K562 (cell line): ENCODE data around the gene FGF1.

ENCODE experiments used
- CBFB ChIP-seq: sonication (generic); formaldehyde crosslinking; IDR thresholded peaks from 2 replicates; pipeline ENCODE4 v1.4.0; 2020; ENCODE audit warnings: mild to moderate bottlenecking, missing genetic modification reagents
- CHCHD3 ChIP-seq: fragments of 250-450 bp; sonication (Bioruptor Pico); IDR thresholded peaks from 2 replicates; pipeline ENCODE4 v2.1.2; 2022; ENCODE audit warnings: mild to moderate bottlenecking
- EP300 ChIP-seq: IDR thresholded peaks from 2 replicates; pipeline ENCODE4 v1.6.1; 2012; ENCODE audit warnings: low read length, improper control_type of control experiment
- JUN ChIP-seq, 2 experiments: sonication (generic) in 1 of 2; formaldehyde crosslinking in 1 of 2; IDR thresholded peaks; 2 replicates each; pipeline versions ENCODE4 v1.6.1 to v1.8.0; 2012 to 2022; ENCODE audit warnings: borderline replicate concordance in 2 of 2, mild to moderate bottlenecking in 2 of 2, improper control_type of control experiment in 1 of 2, low read depth in 1 of 2, low read length in 1 of 2, missing genetic modification reagents in 1 of 2
- KAT8 ChIP-seq: fragments of 450-650 bp; IDR thresholded peaks from 2 replicates; pipeline ENCODE4 v1.6.1; 2016; ENCODE audit warnings: low read depth, mild to moderate bottlenecking
- POLR2A ChIP-seq: fragments of 450-650 bp; conservative IDR thresholded peaks from 2 replicates; pipeline ENCODE4 v1.6.1; 2016
- ZNF24 ChIP-seq: fragments of 450-650 bp; IDR thresholded peaks from 2 replicates; pipeline ENCODE4 v1.6.1; 2016
- ZNF324 ChIP-seq: fragments of 250-450 bp; sonication (Bioruptor Pico); IDR thresholded peaks from 2 replicates; pipeline ENCODE4 v1.4.0; 2020; ENCODE audit warnings: mild to moderate bottlenecking
- TF ChIP-seq, protein P1 (sequence below), 3 experiments: IDR thresholded peaks in 2 of 3; conservative IDR thresholded peaks in 1 of 3; 2 replicates each; pipeline ENCODE4 v1.5.1; 2011 to 2012; ENCODE audit warnings: low read length in 3 of 3, mild to moderate bottlenecking in 3 of 3, control low read depth in 2 of 3, improper control_type of control experiment in 1 of 3, inconsistent platforms in 1 of 3, low read depth in 1 of 3, mixed read lengths in 1 of 3, moderate library complexity in 1 of 3; ENCODE audit not compliant: insufficient read depth in 2 of 3
- TF ChIP-seq, protein P2 (sequence below): fragments of 150-350 bp; conservative IDR thresholded peaks from 2 replicates; pipeline ENCODE4 v1.6.1; 2014; ENCODE audit warnings: low read length

DNA sequence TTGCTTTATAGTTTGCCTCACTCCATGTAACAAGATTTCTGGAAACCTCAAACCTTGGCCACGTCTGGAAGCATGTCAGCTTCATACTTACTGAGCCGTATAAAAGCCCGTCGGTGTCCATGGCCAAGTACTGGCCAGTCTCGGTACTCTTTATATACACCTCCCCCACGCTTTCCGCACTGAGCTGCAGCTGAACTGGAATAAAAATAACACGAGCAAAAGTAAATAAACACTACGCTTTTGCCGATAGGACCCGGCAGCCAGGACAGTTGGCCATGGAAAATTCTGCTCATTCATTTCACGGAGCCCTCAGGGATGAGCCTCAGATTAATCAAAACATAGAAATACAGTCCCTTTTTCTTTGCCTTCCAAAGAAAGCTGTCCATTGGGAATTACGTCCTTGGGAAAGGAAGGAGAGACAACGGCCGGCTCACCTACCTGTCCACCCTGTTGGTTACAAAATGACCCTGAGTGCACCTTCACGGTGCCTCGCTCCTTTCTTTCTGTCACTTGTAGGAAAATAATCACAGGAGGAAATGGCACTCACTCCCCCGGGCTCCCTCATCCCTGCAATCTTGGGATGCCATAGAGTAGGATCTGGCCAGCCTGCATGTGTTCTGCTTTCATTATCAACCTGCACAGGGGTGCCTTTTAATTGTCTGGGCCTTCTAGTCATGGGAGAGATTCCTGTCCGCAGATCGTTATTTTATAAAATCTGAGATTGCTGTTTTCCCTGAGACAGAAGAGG lies 85.1 kb downstream of the FGF1 start:
- TF ChIP-seq POLR2A, result no peak
- TF ChIP-seq CHCHD3 (CRISPR knock-in tag), result no peak
- no peak for TF ChIP-seq ZNF24
- no peak for TF ChIP-seq ZNF324 (CRISPR knock-in tag)
- TF ChIP-seq, protein P1, sequence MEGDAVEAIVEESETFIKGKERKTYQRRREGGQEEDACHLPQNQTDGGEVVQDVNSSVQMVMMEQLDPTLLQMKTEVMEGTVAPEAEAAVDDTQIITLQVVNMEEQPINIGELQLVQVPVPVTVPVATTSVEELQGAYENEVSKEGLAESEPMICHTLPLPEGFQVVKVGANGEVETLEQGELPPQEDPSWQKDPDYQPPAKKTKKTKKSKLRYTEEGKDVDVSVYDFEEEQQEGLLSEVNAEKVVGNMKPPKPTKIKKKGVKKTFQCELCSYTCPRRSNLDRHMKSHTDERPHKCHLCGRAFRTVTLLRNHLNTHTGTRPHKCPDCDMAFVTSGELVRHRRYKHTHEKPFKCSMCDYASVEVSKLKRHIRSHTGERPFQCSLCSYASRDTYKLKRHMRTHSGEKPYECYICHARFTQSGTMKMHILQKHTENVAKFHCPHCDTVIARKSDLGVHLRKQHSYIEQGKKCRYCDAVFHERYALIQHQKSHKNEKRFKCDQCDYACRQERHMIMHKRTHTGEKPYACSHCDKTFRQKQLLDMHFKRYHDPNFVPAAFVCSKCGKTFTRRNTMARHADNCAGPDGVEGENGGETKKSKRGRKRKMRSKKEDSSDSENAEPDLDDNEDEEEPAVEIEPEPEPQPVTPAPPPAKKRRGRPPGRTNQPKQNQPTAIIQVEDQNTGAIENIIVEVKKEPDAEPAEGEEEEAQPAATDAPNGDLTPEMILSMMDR (IDR thresholded peaks at IDR 0.05 in 2 of 3, conservative IDR thresholded peaks at IDR 0.05 in 1 of 3; ENCODE audit: insufficient read depth in 2 of 3, low read depth in 1 of 3, low read length in 3 of 3), result no peak
- TF ChIP-seq JUN (IDR thresholded peaks at IDR 0.05; ENCODE audit: borderline replicate concordance, low read depth, low read length), result no peak
- no peak for TF ChIP-seq JUN (CRISPR knock-in tag; IDR thresholded peaks at IDR 0.05; ENCODE audit: borderline replicate concordance)
- no peak for TF ChIP-seq KAT8
- TF ChIP-seq EP300, result no peak
- TF ChIP-seq, protein P2, sequence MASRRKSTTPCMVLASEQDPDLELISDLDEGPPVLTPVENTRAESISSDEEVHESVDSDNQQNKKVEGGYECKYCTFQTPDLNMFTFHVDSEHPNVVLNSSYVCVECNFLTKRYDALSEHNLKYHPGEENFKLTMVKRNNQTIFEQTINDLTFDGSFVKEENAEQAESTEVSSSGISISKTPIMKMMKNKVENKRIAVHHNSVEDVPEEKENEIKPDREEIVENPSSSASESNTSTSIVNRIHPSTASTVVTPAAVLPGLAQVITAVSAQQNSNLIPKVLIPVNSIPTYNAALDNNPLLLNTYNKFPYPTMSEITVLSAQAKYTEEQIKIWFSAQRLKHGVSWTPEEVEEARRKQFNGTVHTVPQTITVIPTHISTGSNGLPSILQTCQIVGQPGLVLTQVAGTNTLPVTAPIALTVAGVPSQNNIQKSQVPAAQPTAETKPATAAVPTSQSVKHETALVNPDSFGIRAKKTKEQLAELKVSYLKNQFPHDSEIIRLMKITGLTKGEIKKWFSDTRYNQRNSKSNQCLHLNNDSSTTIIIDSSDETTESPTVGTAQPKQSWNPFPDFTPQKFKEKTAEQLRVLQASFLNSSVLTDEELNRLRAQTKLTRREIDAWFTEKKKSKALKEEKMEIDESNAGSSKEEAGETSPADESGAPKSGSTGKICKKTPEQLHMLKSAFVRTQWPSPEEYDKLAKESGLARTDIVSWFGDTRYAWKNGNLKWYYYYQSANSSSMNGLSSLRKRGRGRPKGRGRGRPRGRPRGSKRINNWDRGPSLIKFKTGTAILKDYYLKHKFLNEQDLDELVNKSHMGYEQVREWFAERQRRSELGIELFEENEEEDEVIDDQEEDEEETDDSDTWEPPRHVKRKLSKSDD, result no peak
- TF ChIP-seq CBFB (CRISPR knock-in tag), result no peak
